GM19372 (cell line): ENCODE results near the gene ARIH1.
"Not testable (repeated sequence)": the region's sequence is repeated elsewhere in the genome, so short reads cannot be mapped to it uniquely, and the experiment has no call there.

Experiments used
- ATAC-seq: cut with Tn5 transposase; IDR thresholded peaks from one replicate; pipeline ENCODE4 v1.9.1; 2021; ENCODE audit warnings: mild to moderate bottlenecking, low read depth, moderate library complexity; ENCODE audit not compliant: unreplicated experiment

The ARIH1 gene

GRCh38 chr15:72592676-72593075 lies 118.5 kb downstream of the ARIH1 start:
- ATAC-seq = no peak

- no peak for ATAC-seq
These were observed 119.7 kb downstream of the ARIH1 start for GRCh38 chr15:72593838-72594237.

GRCh38 chr15:72599855-72600464 lies 125.8 kb downstream of the ARIH1 start:
- ATAC-seq = no peak

- ATAC-seq = no peak
These were observed 130.7 kb downstream of the ARIH1 start for GRCh38 chr15:72604794-72605193.

GRCh38 chr15:72608084-72608483 lies 134.0 kb downstream of the ARIH1 start:
- ATAC-seq = not testable (repeated sequence)

GRCh38 chr15:72609862-72610261 lies 135.7 kb downstream of the ARIH1 start:
- ATAC-seq = no peak

- ATAC-seq = not testable (repeated sequence)
These were observed 138.2 kb downstream of the ARIH1 start for GRCh38 chr15:72612324-72612723.

GRCh38 chr15:72614810-72615532 lies 140.8 kb downstream of the ARIH1 start:
- ATAC-seq = no peak

- not testable (repeated sequence) for ATAC-seq
These were observed 141.6 kb downstream of the ARIH1 start for GRCh38 chr15:72615533-72616233.

- no peak for ATAC-seq
These were observed 142.5 kb downstream of the ARIH1 start for GRCh38 chr15:72616491-72617210.

GRCh38 chr15:72623854-72624253 lies 149.7 kb downstream of the ARIH1 start:
- ATAC-seq = not testable (repeated sequence)

- not testable (repeated sequence) for ATAC-seq
These were observed 152.0 kb downstream of the ARIH1 start for GRCh38 chr15:72626153-72626552.

- not testable (repeated sequence) for ATAC-seq
These were observed 154.3 kb downstream of the ARIH1 start for GRCh38 chr15:72628249-72629067.

- not testable (repeated sequence) for ATAC-seq
These were observed 155.0 kb downstream of the ARIH1 start for GRCh38 chr15:72629068-72629570.

GRCh38 chr15:72636519-72637282 lies 162.6 kb downstream of the ARIH1 start:
- ATAC-seq = peak; percentile 81

GRCh38 chr15:72639759-72640483 lies 165.8 kb downstream of the ARIH1 start:
- not testable (repeated sequence) for ATAC-seq

- ATAC-seq = not testable (repeated sequence)
These were observed 168.1 kb downstream of the ARIH1 start for GRCh38 chr15:72642271-72642670.

- ATAC-seq = not testable (repeated sequence)
These were observed 174.6 kb downstream of the ARIH1 start for GRCh38 chr15:72648631-72649253.
